ENCODE data around the gene IFNL3. TPM values are rescaled to one million over a fixed set of nuclear protein-coding genes. Genes with fewer than 3 reads are reported as not detected.

The IFNL3 gene
- total RNA-seq, 4 donors from 2014 or later, result not detected

DNA sequence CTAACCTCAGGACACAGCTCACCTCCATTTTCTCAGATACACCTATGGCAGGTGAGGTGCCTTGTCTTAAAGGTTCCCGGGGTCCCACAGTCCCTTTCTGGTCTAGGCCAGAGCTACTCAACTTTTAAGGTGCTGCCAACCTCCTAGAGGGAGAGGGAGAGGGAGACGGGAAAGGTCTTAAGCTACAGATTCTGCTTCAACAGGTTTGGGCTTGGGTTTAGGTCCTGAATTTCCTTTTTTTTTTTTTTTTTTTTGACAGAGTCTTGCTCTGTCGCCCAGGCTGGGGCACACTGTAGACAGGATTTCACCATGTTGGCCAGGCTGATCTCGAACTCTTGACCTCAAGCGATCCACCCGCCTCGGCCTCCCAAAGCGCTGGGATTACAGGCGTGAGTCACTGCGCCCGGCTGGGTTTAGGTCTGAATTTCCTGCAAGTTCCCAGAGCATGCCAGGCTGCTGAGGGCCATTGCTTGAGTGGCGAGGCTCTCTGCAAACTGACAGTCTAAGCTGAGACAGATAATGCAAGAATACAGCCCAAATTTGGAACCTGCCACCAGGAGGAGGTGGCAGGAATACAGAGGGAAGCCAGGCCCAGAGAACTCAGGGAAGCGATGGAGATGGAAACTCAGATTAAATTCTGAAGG is 33.0 kb downstream of the IFNL3 start:
- no peak for TF ChIP-seq CTCF (IDR thresholded peaks at IDR 0.05)
- no peak for ATAC-seq (ENCODE audit: low FRiP score)
- DNase-seq (ENCODE audit: low spot score), result no peak

DNA sequence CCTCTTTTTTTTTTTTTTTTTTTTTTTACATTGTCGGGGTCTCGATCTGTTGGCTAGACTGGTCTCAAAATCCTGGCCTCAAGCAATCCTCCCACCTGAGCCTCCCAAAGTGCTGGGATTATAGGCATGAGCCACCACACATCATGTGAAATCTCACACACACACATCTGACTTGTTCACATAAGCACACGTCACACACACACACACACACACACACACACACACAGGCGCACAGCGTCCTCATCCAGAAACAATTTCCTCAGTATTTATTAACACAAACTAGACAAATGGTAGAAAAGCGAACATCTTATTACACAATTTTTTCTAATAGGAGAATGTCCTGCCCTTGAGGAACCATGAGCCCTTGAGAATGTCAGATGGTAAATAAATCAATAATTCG is 35.6 kb downstream of the IFNL3 start:
- TF ChIP-seq CTCF (IDR thresholded peaks at IDR 0.05), result no peak
- ATAC-seq (ENCODE audit: low FRiP score) (no peak), DNase-seq (ENCODE audit: low spot score) (no peak)

GRCh38 chr19:39208175-39208795 is 36.5 kb downstream of the IFNL3 start:
- DNase-seq (ENCODE audit: low spot score), result no peak
- ATAC-seq (ENCODE audit: low FRiP score), result no peak
- no peak for TF ChIP-seq CTCF (IDR thresholded peaks at IDR 0.05)

DNA sequence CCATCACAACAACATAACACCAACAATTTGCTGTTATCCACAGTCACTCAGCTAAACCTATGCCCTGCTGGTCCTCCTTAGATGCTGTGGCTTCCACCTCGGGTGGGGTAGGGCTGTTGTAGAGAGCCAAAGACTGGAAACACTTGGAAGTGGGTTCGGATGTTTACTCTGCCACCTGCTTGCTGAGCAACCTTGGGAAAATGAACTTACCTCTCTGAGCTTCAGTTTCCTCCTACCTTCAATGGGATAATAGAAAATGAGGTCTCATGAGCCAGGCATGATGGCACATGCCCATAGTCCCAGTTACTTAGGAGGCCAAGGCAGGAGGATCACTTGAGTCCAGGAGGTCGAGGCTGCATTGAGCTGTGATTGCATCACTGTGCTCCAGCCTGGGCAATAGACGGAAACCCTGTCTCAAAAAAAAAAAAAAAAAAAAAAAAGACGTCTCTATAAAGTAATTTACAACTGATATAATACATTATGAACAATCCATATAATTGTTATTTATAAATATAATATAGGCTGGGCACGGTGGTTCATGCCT is 37.4 kb downstream of the IFNL3 start:
- DNase-seq (ENCODE audit: low spot score) (no peak), ATAC-seq (ENCODE audit: low FRiP score) (no peak)
- TF ChIP-seq CTCF (IDR thresholded peaks at IDR 0.05), result no peak

DNA sequence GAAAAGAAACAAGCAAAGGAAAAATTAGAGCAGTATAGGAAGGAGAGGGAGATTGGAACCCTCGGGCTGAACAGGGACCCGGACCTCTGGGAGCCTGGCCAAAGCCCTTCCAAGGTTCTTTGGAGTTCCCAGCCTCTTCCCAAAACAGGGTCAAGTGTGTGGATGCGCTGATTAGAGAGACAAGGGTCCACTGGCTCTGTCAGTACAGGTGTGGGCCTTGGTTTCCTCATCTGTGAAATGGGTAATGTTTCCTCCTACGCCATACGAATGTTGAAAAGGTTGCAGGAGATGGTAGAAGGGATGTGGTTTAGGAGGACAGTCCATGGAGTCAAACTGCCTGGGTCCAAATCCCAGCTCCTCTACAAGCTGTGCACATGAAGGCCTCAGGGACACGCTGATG is 38.7 kb downstream of the IFNL3 start:
- no peak for TF ChIP-seq CTCF (IDR thresholded peaks at IDR 0.05)
- ATAC-seq (ENCODE audit: low FRiP score), result no peak

DNA sequence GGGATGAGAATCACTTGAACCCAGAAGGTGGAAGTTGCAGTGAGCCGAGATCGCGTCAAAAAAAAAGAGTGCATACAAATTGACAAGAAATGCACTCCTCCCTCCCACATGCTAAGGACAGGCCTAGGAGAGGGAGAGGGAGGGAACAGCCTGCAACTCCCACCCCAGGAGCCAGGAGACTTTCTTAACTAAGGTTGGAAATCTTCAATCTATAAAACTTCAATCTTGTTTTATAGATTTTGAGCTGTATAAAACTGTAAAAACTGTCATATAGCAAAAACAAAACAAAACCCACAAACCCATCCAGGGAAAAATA is 39.4 kb downstream of the IFNL3 start:
- DNase-seq (ENCODE audit: low spot score), result no peak
- no peak for TF ChIP-seq CTCF (IDR thresholded peaks at IDR 0.05)
- ATAC-seq (ENCODE audit: low FRiP score), result no peak

More for the DNA sequence above, 38.7 kb downstream of the IFNL3 start:
- DNase-seq (ENCODE audit: low spot score), result no peak
